IMR-90 (cell line): ENCODE measurements around the gene COL3A1. TPM values are rescaled to one million over a fixed set of nuclear protein-coding genes. Genes with fewer than 3 reads are reported as not detected.

Experiments
- ATAC-seq: fragments of 200-7000 bp; cut with Tn5 transposase; 2 replicates; pipeline ENCODE4 v1.9.1; 2020; ENCODE audit warnings: low read depth, mild to moderate bottlenecking, moderate library complexity
- Bru-seq: library from RNA; stranded (reverse); fragments of 400-500 nt; gene quantifications from one replicate; lab custom pipeline; 2021; lab: Mats Ljungman, UMichigan
- BruChase-seq, 2 experiments: library from RNA; stranded (reverse); fragments of 400-500 nt; gene quantifications; one replicate each; lab custom pipeline; 2021; lab: Mats Ljungman, UMichigan
- BruUV-seq: library from RNA; stranded (reverse); fragments of 400-500 nt; replicated peaks from 2 replicates; lab custom pipeline; 2021; lab: Mats Ljungman, UMichigan
- CTCF ChIA-PET: fragments of 300-600 bp; formaldehyde crosslinking; extraction: SDS; loops from one replicate; lab custom pipeline; 2021; ENCODE audit warnings: antibody characterized with exemption; lab: Yijun Ruan, JAX
- POLR2A ChIA-PET: fragments of 300-600 bp; sonication (Branson Sonifier 250); formaldehyde crosslinking; loops from one replicate; lab custom pipeline; 2022; ENCODE audit warnings: antibody characterized with exemption; ENCODE audit not compliant: unreplicated experiment; lab: Charles Lee
- DNase-seq: peaks from one replicate; pipeline ENCODE4 v3.0.0; 2013
- H2AFZ ChIP-seq: replicated peaks from 2 replicates; pipeline ENCODE3; 2013; ENCODE audit warnings: low read length, mild to moderate bottlenecking; ENCODE audit not compliant: poor library complexity
- H2AK5ac ChIP-seq: 2 replicates; pipeline ENCODE4 v1.6.1; 2013; ENCODE audit warnings: low read depth, low read length, inconsistent platforms
- H2AK9ac ChIP-seq: replicated peaks from 2 replicates; pipeline ENCODE3; 2013; ENCODE audit warnings: mild to moderate bottlenecking, low read depth, low read length, moderate library complexity; ENCODE audit not compliant: poor library complexity
- H2BK120ac ChIP-seq: 2 replicates; pipeline ENCODE4 v1.6.1; 2013; ENCODE audit warnings: low read depth, low read length, inconsistent platforms
- H2BK15ac ChIP-seq: 3 replicates; pipeline ENCODE4 v1.6.1; 2013; ENCODE audit warnings: low read depth, low read length, inconsistent platforms
- H2BK20ac ChIP-seq: 2 replicates; pipeline ENCODE4 v1.6.1; 2013; ENCODE audit warnings: low read depth, mild to moderate bottlenecking, inconsistent platforms, low read length, moderate library complexity
- H2BK5ac ChIP-seq: 2 replicates; pipeline ENCODE4 v1.6.1; 2013; ENCODE audit warnings: mild to moderate bottlenecking, low read depth, low read length, inconsistent platforms; ENCODE audit not compliant: poor library complexity, severe bottlenecking
- H3K14ac ChIP-seq: replicated peaks from 2 replicates; pipeline ENCODE4 v1.6.1; 2013; ENCODE audit warnings: low read depth, low read length, inconsistent platforms
- H3K18ac ChIP-seq: 2 replicates; pipeline ENCODE4 v1.6.1; 2013; ENCODE audit warnings: low read depth, low read length, control low read depth
- H3K23ac ChIP-seq: 2 replicates; pipeline ENCODE4 v1.6.1; 2013; ENCODE audit warnings: low read depth, low read length, inconsistent platforms
- H3K27ac ChIP-seq: 2 replicates; pipeline ENCODE4 v1.5.1; 2013; ENCODE audit warnings: mild to moderate bottlenecking, control low read depth, low read length; ENCODE audit not compliant: insufficient read depth
- H3K27me3 ChIP-seq: 2 replicates; pipeline ENCODE4 v1.6.1; 2013; ENCODE audit warnings: low read length; ENCODE audit not compliant: control insufficient read depth, insufficient read depth
- H3K36me3 ChIP-seq: 2 replicates; pipeline ENCODE4 v1.6.1; 2013; ENCODE audit warnings: low read length, mixed read lengths; ENCODE audit not compliant: control insufficient read depth, insufficient read depth
- H3K4ac ChIP-seq: 2 replicates; pipeline ENCODE4 v1.6.1; 2013; ENCODE audit warnings: low read depth, low read length, inconsistent platforms
- H3K4me1 ChIP-seq: 2 replicates; pipeline ENCODE4 v1.6.1; 2013; ENCODE audit warnings: low read length, mixed read lengths; ENCODE audit not compliant: control insufficient read depth, insufficient read depth
- H3K4me2 ChIP-seq: 2 replicates; pipeline ENCODE4 v1.6.1; 2013; ENCODE audit warnings: low read depth, mild to moderate bottlenecking, control low read depth, low read length, moderate library complexity
- H3K4me3 ChIP-seq: 2 replicates; pipeline ENCODE4 v1.5.1; 2013; ENCODE audit warnings: low read depth, mild to moderate bottlenecking, control low read depth, low read length, moderate library complexity; ENCODE audit not compliant: insufficient read depth
- H3K56ac ChIP-seq: 2 replicates; pipeline ENCODE4 v1.6.1; 2013; ENCODE audit warnings: low read length, inconsistent platforms; ENCODE audit not compliant: insufficient read depth; ENCODE audit errors: extremely low read depth
- H3K79me1 ChIP-seq, 2 experiments: 2 replicates each; pipeline ENCODE4 v1.6.1; 2013; ENCODE audit warnings: low read length in 2 of 2, inconsistent platforms in 1 of 2, low read depth in 1 of 2
- H3K9ac ChIP-seq: 2 replicates; pipeline ENCODE4 v1.6.1; 2013; ENCODE audit warnings: low read depth, low read length, control low read depth
- H3K9me1 ChIP-seq: 2 replicates; pipeline ENCODE4 v1.6.1; 2013; ENCODE audit warnings: low read length, inconsistent platforms; ENCODE audit not compliant: insufficient read depth
- H3K9me3 ChIP-seq: 2 replicates; pipeline ENCODE4 v1.6.1; 2013; ENCODE audit warnings: low read length; ENCODE audit not compliant: control insufficient read depth, insufficient read depth
- H4K20me1 ChIP-seq: 2 replicates; pipeline ENCODE4 v1.6.1; 2013; ENCODE audit warnings: low read length, inconsistent platforms; ENCODE audit not compliant: insufficient read depth
- H4K5ac ChIP-seq: 2 replicates; pipeline ENCODE4 v1.6.1; 2013; ENCODE audit warnings: mild to moderate bottlenecking, low read depth, low read length, control low read depth
- H4K8ac ChIP-seq, 2 experiments: 2 replicates each; pipeline ENCODE4 v1.6.1; 2013; ENCODE audit warnings: low read depth in 2 of 2, low read length in 2 of 2, control low read depth in 1 of 2, inconsistent platforms in 1 of 2
- H4K91ac ChIP-seq: 2 replicates; pipeline ENCODE4 v1.6.1; 2013; ENCODE audit warnings: low read depth, low read length, inconsistent platforms; ENCODE audit not compliant: insufficient read depth
- MXI1 ChIP-seq: IDR thresholded peaks from 2 replicates; pipeline ENCODE4 v1.6.1; 2012; ENCODE audit warnings: low read depth, mild to moderate bottlenecking, low read length, moderate library complexity, borderline replicate concordance
- POLR2A ChIP-seq: IDR thresholded peaks from 2 replicates; pipeline ENCODE4 v1.6.1; 2012; ENCODE audit warnings: mild to moderate bottlenecking, low read depth, low read length
- WGBS, 2 experiments: methylation state at CpG; one replicate each; pipeline versions ENCODE4 v1.1.5 to v1.1.7; 2013; ENCODE audit warnings: missing lambda C conversion rate in 2 of 2; ENCODE audit not compliant: insufficient read length in 1 of 2; ENCODE audit errors: extremely low coverage in 2 of 2; 5-methylcytosine and 5-hydroxymethylcytosine counted together
- dilution Hi-C: fragments of 300-500 bp; cut with HindIII; formaldehyde crosslinking; loops from one replicate; pipeline ENCODE4 v1.14.3; 2018; ENCODE audit warnings: low sequenced_read_pairs; ENCODE audit not compliant: unreplicated experiment
- in situ Hi-C: fragments of 300-500 bp; cut with MboI; formaldehyde crosslinking; loops from 3 replicates; pipeline ENCODE4 v1.14.3; 2019; ENCODE audit warnings: low sequenced_read_pairs, inconsistent platforms, mixed read lengths
- intact Hi-C: fragments of 100-400 bp; cut with micrococcal nuclease; formaldehyde crosslinking; loops from 2 replicates; pipeline ENCODE4 v1.10.0; 2022
- long read RNA-seq: library from polyadenylated mRNA; unstranded; transcript quantifications from one replicate; pipeline ENCODE4 v2.0.0, GENCODE V29; 2021; ENCODE audit not compliant: unreplicated experiment
- polyA plus RNA-seq, 3 experiments: library from polyadenylated mRNA; depleted of rRNA; stranded (reverse); fragments of >200 nt; gene quantifications; 2 replicates each; pipeline ENCODE4 v1.2.3, GENCODE V29; 2012; ENCODE audit warnings: low replicate concordance in 1 of 3
- total RNA-seq: library from RNA; depleted of rRNA; stranded (reverse); fragments of >200 nt; gene quantifications from 2 replicates; pipeline ENCODE4 v1.2.3, GENCODE V29; 2012; rRNA removed

COL3A1 gene
- total RNA-seq: 408 and 411 TPM in 2 replicates
- 326 and 402 TPM in 2 replicates for polyA plus RNA-seq (2012; rRNA removed)
- polyA plus RNA-seq (2012; cell fraction: cytosol; rRNA removed): 382 and 438 TPM in 2 replicates
- polyA plus RNA-seq (2012; cell fraction: nucleus; rRNA removed; ENCODE audit: low replicate concordance): 291 and 482 TPM in 2 replicates
- Bru-seq, nascent RNA: percentile 100 among the genes with signal in this experiment
- percentile 100 among the genes with signal in this experiment for BruChase-seq, experiment 1, labeled RNA remaining after a 6-hour chase
- percentile 100 among the genes with signal in this experiment for BruChase-seq, experiment 2, labeled RNA remaining after a 2-hour chase
- long read RNA-seq, full-length matches to known transcripts: 8,179 of 10,207 reads
- long read RNA-seq, partial matches to known transcripts: 1,586 of 10,207 reads
- long read RNA-seq, other reads (novel, unspliced or antisense): 442 of 10,207 reads

GRCh38 chr2:188974164-188974563, at the start of gene COL3A1:
Gene COL3A1 (plus strand): TSS chr2:188974373. CDS start chr2:188974490, 117 bp downstream.
- no peaks in the 10 kb centered on the region; the same call in 1 of the 2 replicates for H3K9me1 ChIP-seq
- H3K36me3 ChIP-seq: peaks cover 2% of the 10 kb centered on the region; the same call in 1 of the 2 replicates
- peak within 1 kb of the TSS; percentile 85 for H4K5ac ChIP-seq
- WGBS, 2 experiments: no CpG with 5 or more reads among the region's 4 CpGs
- peak within 1 kb of the TSS; percentile 97 for H3K18ac ChIP-seq
- no peak within 1 kb of the TSS for H2AK9ac ChIP-seq
- H2BK15ac ChIP-seq: peak within 1 kb of the TSS; percentile 91
- H3K4me3 ChIP-seq: peak within 1 kb of the TSS; percentile 62
- no peak; the same call in 1 of the 2 replicates for TF ChIP-seq MXI1
- TF ChIP-seq POLR2A: peak; percentile 69; the same call in 1 of the 2 replicates
- ATAC-seq (peak; percentile 49), DNase-seq (peak; percentile 80)
- peak within 1 kb of the TSS; percentile 83 for H2BK20ac ChIP-seq
- peak within 1 kb of the TSS; percentile 67 for H3K9ac ChIP-seq
- dilution Hi-C loops: no loop called here
- in situ Hi-C loops: loop anchor here (10.0 kb wide), 1 partner anchor 189 kb away; no protein-coding TSS in a partner anchor
- ChIA-PET POLR2A (interaction anchor here (0.6 to 0.7 kb wide), 2 partner anchors 212 to 383 kb away, joined by 3 read pairs; no protein-coding TSS in a partner anchor), CTCF (no interaction called here)
- H2AK5ac ChIP-seq: peak within 1 kb of the TSS; percentile 69; the same call in 1 of the 2 replicates
- peak within 1 kb of the TSS; percentile 77 to 99 for H4K8ac ChIP-seq
- peak within 1 kb of the TSS; percentile 98 for H2BK5ac ChIP-seq
- peak within 1 kb of the TSS; percentile 83 for H3K27ac ChIP-seq
- peak within 1 kb of the TSS; percentile 97 for H3K23ac ChIP-seq
- no TSS peak for BruUV-seq
- H2BK120ac ChIP-seq: peak within 1 kb of the TSS; percentile 91
- H3K14ac ChIP-seq: peak within 1 kb of the TSS; percentile 99
- H3K4me1 ChIP-seq: peaks cover 4% of the 10 kb centered on the region; the same call in 1 of the 2 replicates
- no peak within 1 kb of the TSS for H2AFZ ChIP-seq
- no peaks in the 10 kb centered on the region for H3K27me3 ChIP-seq
- peaks cover 3 to 4% of the 10 kb centered on the region in 2 experiments; a peak in 2 of 4 replicates for H3K79me1 ChIP-seq
- H3K4me2 ChIP-seq: peak within 1 kb of the TSS; percentile 98
- H3K9me3 ChIP-seq: no peaks in the 10 kb centered on the region
- no peaks in the 10 kb centered on the region for H4K20me1 ChIP-seq
- peak within 1 kb of the TSS; percentile 99 for H4K91ac ChIP-seq
- intact Hi-C loops: loop anchor here (2.0 to 10.0 kb wide), 3 partner anchors 122 to 679 kb away; partner anchors contain the start of gene GULP1
- peak within 1 kb of the TSS; percentile 95 for H3K4ac ChIP-seq
- peak within 1 kb of the TSS; percentile 98 for H3K56ac ChIP-seq
